MM.1S (cell line): ENCODE measurements around the gene TMEM212.

Source experiments
- DNase-seq: peaks from one replicate; pipeline ENCODE4 v3.0.0-alpha.2; 2015
- H2AFZ ChIP-seq: fragments of 300-600 bp; sonication (generic); 2 replicates; pipeline ENCODE4 v1.6.0; 2016; ENCODE audit warnings: antibody characterized with exemption, low read length
- H3F3A ChIP-seq: fragments of 300-600 bp; sonication (generic); 2 replicates; pipeline ENCODE4 v1.6.1; 2016; ENCODE audit warnings: mild to moderate bottlenecking, antibody characterized with exemption, low read length, moderate library complexity, mixed read lengths; ENCODE audit not compliant: insufficient read depth
- H3K27ac ChIP-seq: fragments of 300-600 bp; sonication (generic); 2 replicates; pipeline ENCODE4 v1.5.1; 2016; ENCODE audit warnings: mild to moderate bottlenecking, low read length
- H3K27me3 ChIP-seq: fragments of 300-600 bp; sonication (generic); replicated peaks from 2 replicates; pipeline ENCODE4 v1.6.0; 2016; ENCODE audit warnings: low read length; ENCODE audit not compliant: insufficient read depth
- H3K36me3 ChIP-seq: fragments of 300-600 bp; sonication (generic); replicated peaks from 2 replicates; pipeline ENCODE4 v1.6.1; 2016; ENCODE audit warnings: mild to moderate bottlenecking, low read length, mixed read lengths; ENCODE audit not compliant: insufficient read depth
- H3K4me1 ChIP-seq: fragments of 300-600 bp; sonication (generic); 2 replicates; pipeline ENCODE4 v1.6.1; 2016; ENCODE audit warnings: low read length, mixed read lengths
- H3K4me2 ChIP-seq: fragments of 300-600 bp; sonication (generic); 2 replicates; pipeline ENCODE4 v1.6.0; 2016; ENCODE audit warnings: low read depth, low read length
- H3K4me3 ChIP-seq: fragments of 300-600 bp; sonication (generic); 2 replicates; pipeline ENCODE4 v1.5.1; 2016; ENCODE audit warnings: low read length, mixed read lengths
- H3K79me2 ChIP-seq: fragments of 300-600 bp; sonication (generic); 2 replicates; pipeline ENCODE4 v1.6.1; 2016; ENCODE audit warnings: mixed run types, low read length, mixed read lengths
- H3K9ac ChIP-seq: fragments of 300-600 bp; sonication (generic); 2 replicates; pipeline ENCODE4 v1.6.1; 2016; ENCODE audit warnings: low read length, mixed read lengths
- H3K9me2 ChIP-seq: fragments of 300-600 bp; sonication (generic); replicated peaks from 2 replicates; pipeline ENCODE4 v1.6.1; 2016; ENCODE audit warnings: mild to moderate bottlenecking, low read length, mixed read lengths; ENCODE audit not compliant: insufficient read depth
- H3K9me3 ChIP-seq: fragments of 300-600 bp; sonication (generic); replicated peaks from 2 replicates; pipeline ENCODE4 v1.6.1; 2016; ENCODE audit warnings: mild to moderate bottlenecking, low read length, mixed read lengths; ENCODE audit not compliant: insufficient read depth
- H4K20me1 ChIP-seq: fragments of 300-600 bp; sonication (generic); 2 replicates; pipeline ENCODE4 v1.6.1; 2016; ENCODE audit warnings: mild to moderate bottlenecking, low read length, moderate library complexity, mixed read lengths; ENCODE audit not compliant: insufficient read depth
- CTCF ChIP-seq: fragments of 300-600 bp; sonication (generic); IDR thresholded peaks from 2 replicates; pipeline ENCODE4 v1.5.1; 2016; ENCODE audit warnings: antibody characterized with exemption, low read length, mixed read lengths
- EZH2 ChIP-seq: fragments of 300-600 bp; sonication (generic); optimal IDR thresholded peaks from 2 replicates; pipeline ENCODE3; 2017; ENCODE audit warnings: low read depth, mild to moderate bottlenecking, antibody characterized with exemption, low read length, mixed read lengths
- EZH2phosphoT487 ChIP-seq: fragments of 300-600 bp; sonication (generic); IDR thresholded peaks from 2 replicates; pipeline ENCODE4 v1.6.1; 2018; ENCODE audit warnings: antibody characterized with exemption, low read length

TMEM212 gene

DNA sequence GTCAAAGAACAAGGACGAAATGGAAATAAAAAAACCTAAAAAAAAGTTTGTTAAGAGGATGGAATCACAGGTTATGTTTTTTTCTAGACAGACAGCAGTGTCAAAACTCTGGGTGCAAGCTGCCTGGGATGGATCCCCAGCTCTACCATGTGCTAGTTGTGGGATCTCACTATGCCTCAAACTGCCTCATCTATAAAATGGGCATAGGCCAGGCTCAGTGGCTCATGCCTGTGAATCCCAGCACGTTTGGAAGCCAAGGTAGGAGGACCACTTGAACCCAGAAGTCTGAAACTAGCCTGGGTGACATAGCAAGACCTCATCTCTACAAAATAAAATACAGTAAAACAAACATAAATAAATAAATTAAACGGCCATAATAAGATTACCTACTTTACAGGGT, 37.5 kb upstream of the TMEM212 start:
- Histone ChIP-seq H3F3A (no peaks in the 10 kb centered on the region), H3K9me3 (no peaks in the 10 kb centered on the region), H3K27ac (no peak overlapping the region), H3K79me2 (no peaks in the 10 kb centered on the region), H3K36me3 (no peaks in the 10 kb centered on the region), H2AFZ (no peak overlapping the region), H3K27me3 (no peaks in the 10 kb centered on the region), H4K20me1 (no peaks in the 10 kb centered on the region), H3K9ac (no peak overlapping the region), H3K4me1 (0 out of 2 replicates have a peak, but pooled peaks cover 8% of the 10 kb centered on the region), H3K4me2 (no peak overlapping the region), H3K9me2 (no peaks in the 10 kb centered on the region), H3K4me3 (no peak overlapping the region)
- no peak for DNase-seq
- TF ChIP-seq EZH2phosphoT487 (no peak), EZH2 (no peak), CTCF (no peak)

GRCh38 chr3:171806200-171807128, 36.7 kb upstream of the TMEM212 start:
- Histone ChIP-seq H3K9ac (no peak overlapping the region), H3K4me3 (no peak overlapping the region), H3K36me3 (no peaks in the 10 kb centered on the region), H3K27ac (no peak overlapping the region), H3K4me1 (0 out of 2 replicates have a peak, but pooled peaks cover 8% of the 10 kb centered on the region), H3K9me3 (no peaks in the 10 kb centered on the region), H3K4me2 (no peak overlapping the region), H3K9me2 (no peaks in the 10 kb centered on the region), H4K20me1 (no peaks in the 10 kb centered on the region), H2AFZ (no peak overlapping the region), H3F3A (no peaks in the 10 kb centered on the region), H3K79me2 (no peaks in the 10 kb centered on the region), H3K27me3 (no peaks in the 10 kb centered on the region)
- no peak for DNase-seq
- TF ChIP-seq EZH2phosphoT487 = no peak
- TF ChIP-seq CTCF = no peak
- no peak for TF ChIP-seq EZH2

- Histone ChIP-seq H3K27ac (no peak overlapping the region), H3F3A (no peaks in the 10 kb centered on the region), H3K9me2 (no peaks in the 10 kb centered on the region), H3K4me2 (no peak overlapping the region), H3K36me3 (no peaks in the 10 kb centered on the region), H3K9ac (no peak overlapping the region), H3K4me3 (no peak overlapping the region), H3K27me3 (no peaks in the 10 kb centered on the region), H4K20me1 (no peaks in the 10 kb centered on the region), H3K79me2 (no peaks in the 10 kb centered on the region), H2AFZ (no peak overlapping the region), H3K9me3 (no peaks in the 10 kb centered on the region), H3K4me1 (0 out of 2 replicates have a peak, but pooled peaks cover 2% of the 10 kb centered on the region)
- no peak for DNase-seq
- TF ChIP-seq EZH2phosphoT487 (no peak), EZH2 (no peak), CTCF (no peak)
Observed at GRCh38 chr3:171807129-171807675, 35.9 kb upstream of the TMEM212 start.
